CD4-positive, alpha-beta T cell treated with Interleukin-4 for 1 hour (primary cell): ENCODE data around the gene MFN1.
A peak's percentile ranks its signal among the peaks of the same experiment; 100 is the strongest.
"Not testable (repeated sequence)": the region's sequence is repeated elsewhere in the genome, so short reads cannot be mapped to it uniquely, and the experiment has no call there.

Experiments used
- DNase-seq, 2 donors: peaks; one replicate each; pipeline ENCODE4 v3.0.0-alpha.2; 2020 to 2022

Gene MFN1

DNA sequence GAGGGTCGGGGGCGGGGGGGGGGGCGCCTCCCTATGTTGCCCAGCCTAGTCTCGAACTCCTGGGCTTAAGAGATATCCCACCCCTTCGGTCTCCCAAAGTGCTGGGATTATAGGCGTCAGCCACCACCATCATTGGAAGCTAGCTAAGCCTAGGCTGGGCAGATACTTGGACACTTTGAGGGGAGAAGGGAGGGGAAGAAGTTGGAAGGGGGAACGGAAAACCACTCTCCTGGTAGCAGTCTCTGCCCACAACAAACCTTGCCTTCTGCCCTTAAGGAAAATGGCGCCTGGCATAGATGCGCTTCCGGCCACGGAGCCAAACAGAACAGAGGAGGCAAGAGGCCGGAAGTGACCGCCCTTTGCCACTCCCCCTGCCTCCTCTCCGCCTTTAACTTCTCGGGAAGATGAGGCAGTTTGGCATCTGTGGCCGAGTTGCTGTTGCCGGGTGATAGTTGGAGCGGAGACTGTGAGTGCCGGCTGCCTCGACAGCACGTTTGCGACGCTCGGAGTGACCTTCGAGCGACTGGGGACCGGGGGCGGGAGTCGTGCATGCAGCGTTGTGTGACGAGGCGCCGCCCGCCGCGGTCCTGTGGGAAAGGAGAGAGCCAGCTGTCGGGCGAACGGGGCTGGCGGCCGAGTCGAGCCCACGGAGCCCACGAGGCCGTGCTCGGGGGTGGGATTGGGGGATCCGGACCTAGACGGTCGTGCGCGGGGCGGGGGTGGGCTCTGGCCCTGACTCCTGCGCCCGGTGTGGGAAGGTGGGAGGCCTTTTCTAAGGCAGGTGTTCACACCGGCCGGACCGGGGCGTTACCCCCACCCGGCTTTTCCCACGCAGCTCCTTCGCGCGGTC lies at the start of gene MFN1:
TSS of gene MFN1 (plus strand) at position 365 of the 850 bp plus-strand sequence. CDS start 1,143 bp downstream, outside the sequence.
- peak; percentile 92 to 94 for DNase-seq

DNA sequence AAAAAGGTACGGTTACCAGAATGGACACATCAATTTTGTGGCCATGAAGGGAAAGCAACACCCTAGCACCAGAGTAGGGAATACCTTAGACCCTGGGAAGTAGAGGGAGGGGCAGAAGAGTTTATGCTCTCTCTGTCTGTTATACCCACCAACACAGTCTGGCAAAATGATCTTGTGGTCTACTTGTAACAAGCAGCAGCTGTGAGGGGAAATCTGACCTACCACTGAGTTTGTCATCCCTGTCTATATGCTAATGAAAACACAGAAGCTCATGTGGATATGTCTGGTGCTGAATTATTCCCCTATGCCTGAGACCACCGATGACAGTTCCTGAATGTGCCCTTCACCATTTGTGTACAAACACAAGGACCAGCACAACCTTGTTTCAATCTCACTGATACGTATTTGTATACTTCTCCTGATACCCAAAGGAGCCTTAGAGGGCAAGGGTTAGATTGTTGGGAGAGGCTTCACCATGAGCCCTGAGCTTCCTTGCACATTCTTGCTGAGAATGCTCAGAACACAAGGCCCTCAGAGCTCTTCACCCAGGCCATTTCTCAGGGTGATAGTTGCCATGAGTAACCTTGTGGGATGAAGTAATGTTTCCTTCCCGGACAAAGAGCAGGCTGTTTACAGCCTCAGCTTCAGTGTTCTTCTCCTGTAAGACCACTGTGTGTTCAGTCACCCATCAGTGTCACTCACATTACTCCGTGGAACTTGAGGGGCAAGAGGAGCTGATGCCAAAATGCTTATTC lies 49.4 kb upstream of the MFN1 start:
- no peak for DNase-seq

DNA sequence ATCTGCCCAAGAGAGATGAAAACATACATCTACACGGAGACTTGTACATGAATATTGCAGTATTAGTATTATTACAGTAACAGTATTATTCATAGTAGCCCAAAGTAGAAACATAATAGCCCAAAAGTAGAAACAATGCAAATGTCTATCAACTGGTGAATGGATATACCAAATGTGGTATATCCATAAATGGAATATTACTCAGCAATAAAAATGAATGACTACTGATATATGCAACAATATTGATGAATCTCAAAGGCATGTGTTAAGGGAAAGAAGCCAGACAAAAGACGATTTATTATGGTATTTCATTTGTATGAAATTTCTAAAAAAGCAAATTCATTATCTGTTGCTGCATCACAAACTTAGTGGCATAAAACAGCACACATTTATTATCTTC lies 48.2 kb upstream of the MFN1 start:
- DNase-seq: no peak

DNA sequence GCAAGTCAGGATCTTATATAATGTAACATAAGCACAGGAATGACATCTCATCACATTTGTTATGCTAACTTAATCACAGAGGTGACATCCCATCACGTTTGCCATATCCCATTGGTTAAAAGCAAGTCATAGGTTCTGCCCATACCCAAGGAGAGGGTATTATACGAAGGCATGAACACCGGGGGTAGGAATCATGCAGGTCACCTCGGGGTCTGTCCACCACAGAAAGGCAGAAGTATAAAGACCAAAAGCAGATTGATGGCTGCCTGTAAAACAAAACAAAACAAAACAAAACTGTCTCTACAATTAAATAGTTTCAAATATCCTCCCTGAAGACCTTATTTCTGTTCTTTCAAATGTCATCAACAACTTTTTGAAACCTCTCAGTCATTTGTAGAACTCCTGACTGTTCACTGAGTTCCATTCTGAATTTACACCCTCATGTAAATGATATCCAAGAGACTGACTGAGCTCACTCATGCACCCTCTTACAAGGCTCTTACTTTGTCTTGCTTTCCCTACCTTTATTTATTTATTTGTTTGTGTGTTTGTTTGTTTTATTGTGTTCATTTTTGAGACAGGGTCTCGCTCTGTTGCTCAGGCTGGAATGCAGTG lies 47.4 kb upstream of the MFN1 start:
- DNase-seq: no peak

DNA sequence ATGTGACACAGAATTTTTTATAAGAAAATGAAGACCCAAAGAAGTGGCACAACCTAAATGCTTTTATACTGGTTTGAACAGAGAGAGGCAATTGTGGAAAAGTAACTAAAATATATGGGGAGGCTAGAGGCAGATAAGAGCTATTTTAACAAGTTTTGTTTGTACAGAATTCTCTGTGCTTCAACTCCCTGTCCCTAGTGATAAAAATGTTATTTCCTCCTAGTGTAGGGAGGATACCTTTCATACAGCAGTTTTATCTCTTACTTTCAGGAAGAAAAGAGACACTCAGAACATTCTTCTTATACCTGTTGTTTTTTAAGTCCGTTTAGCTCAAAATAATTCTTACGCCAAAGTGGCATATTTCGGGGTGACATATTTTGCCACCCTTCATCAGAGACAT lies 45.9 kb upstream of the MFN1 start:
- DNase-seq: no peak

DNA sequence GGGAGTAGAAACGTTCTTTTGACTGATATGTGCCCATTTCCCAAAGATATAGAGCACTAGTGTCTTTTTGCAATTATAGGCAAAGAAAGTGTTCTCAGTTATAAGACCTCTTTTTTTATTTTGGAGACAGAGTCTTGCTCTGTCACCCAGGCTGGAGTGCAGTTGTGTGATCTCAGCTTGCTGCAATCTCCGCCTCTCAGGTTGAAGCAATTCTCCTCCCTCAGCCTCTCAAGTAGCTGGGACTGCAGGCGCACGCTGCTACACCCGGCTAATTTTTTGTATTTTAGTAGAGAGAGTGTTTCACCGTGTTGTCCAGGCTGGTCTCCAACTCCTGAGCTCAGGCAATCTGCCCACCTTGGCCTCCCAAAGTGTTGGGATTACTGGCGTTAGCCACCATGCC lies 45.4 kb upstream of the MFN1 start:
- no peak for DNase-seq

DNA sequence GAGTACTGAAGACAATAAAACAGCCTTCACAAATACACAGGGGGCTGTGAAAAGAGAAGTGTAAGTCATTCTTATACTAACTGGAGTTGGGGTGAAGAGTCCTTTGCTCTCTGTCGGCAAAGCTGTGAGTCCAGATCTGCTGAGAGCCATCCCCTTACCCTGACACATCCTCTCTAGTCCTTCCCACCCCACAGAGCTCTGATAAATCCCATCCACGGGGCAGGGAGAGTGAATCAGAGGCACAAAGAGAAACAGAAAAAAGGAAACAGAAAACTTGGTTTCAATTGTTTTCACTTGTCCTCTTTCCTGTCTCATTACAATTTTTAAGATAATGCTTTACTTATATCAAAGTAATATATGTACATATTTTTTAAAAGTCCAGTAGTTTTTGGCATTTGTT lies 42.9 kb upstream of the MFN1 start:
- DNase-seq: no peak

DNA sequence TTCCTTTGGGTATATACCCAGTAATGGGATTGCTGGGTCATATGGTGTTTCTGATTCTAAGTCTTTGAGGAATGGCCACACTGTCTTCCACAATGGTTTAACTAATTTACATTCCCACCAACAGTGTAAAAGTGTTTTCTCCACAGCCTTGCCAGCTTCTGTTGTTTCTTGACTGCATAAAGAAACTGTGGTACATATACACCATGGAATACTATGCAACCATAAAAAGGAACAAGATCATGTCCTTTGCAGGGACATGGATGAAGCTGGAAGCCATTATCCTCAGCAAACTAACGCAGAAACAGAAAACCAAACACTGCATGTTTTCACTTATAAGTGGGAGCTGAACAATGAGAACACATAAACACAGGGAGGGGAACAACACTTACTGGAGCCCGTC lies 40.1 kb upstream of the MFN1 start:
- DNase-seq: not testable (repeated sequence)

DNA sequence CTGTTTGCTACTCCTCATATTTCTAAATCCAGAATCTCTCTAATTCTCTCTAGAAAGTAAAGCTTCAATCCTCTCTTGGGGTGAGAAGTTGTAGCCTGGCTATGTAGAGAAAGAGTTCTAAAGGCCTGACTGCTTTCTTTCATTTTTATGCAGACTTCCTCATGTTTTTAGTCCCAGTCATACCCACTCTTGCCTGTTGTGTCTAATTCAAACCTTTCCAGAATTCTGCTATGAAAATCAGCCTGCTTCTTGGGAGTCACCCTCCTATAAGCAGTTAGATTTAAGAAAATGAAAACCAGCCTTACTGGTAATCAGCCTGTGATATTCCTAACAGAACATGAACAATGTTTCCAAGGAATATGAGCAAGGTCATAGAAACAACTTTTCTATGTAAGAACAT lies 39.5 kb upstream of the MFN1 start:
- no peak for DNase-seq

DNA sequence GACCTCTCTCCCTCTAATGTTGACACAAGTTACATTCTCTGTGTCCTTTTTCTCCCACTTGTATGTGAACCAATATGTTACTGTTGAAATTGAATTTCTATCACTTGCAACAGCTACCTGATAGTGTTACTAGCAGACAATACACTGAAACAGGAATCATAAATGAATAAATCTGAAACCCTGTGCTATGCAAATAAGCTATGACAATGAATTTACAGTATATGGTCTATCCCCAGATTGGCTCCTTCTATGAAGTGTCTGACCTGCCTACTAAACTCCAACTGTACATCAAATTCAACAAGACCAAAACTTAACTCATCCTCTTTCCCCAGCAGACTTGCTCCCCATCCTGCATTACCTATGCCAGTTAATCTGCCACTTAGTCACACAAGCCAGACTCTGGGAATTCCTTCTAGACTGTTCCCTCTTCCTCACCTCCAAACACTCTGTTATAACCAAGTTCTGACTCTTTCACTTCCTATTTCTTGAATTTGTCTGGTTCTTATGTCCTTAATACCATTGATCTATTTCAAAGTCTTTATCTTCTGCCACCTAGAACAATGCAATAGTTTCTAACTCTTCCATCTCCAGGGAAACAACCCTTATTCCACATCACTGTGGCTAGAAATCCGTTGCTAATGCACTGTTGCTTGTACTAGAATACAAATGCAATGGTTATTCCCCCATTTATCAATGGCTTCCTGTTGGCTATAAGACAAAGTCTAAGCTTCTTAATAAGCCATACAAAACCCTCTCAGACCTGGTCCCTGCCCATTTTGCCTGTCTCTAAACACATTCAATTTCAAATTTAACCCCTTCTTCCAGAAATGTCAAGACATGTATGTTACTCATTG lies 38.1 kb upstream of the MFN1 start:
- DNase-seq: no peak

DNA sequence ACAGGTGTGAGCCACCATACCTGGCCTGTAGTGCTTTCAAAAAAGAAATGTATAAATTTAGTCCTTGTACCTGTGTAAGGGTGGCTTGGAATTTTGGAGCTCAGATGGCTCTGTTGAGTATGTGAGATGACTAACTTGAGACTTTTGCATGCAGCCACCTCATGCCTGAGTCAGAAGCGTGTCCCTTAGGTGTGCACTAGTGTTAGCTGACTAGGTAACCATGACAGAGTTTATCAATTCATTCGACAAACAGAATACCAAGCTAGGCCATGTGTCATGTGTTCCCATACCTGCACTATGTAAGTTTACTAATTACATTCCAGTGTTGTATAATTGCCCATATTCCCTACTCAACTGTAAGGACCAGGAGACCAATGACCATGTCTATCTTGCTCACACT lies 28.6 kb upstream of the MFN1 start:
- no peak for DNase-seq

DNA sequence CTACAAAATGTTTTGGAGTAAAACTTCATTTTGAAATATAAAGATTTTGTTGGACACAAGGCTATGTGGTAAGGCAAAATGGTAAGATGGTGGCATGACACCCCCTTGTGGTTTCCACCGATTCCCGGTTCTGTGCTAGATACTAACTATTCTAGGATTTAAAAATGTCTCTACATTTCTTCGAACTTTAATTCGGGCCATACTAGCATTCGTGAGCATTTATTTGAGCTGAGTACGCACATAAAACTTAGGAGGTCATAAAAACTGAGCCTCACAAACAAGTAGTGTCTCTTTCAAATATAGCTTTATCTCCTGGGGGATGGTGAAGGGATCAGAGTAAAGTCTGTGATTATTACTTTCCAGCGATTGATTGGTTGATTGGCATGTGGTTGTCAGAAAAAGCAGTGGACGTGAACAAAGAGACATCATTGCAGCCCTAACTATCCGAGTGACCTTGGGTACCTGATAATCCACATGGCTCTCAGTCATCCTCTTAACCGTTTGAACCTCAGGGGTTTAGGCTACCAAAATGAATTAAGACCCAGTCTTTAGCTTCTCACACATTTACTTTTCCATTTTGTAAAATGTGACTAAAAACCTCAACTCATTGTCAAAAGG lies 25.7 kb upstream of the MFN1 start:
- peak in 1 of 2 donors; percentile 28 for DNase-seq

DNA sequence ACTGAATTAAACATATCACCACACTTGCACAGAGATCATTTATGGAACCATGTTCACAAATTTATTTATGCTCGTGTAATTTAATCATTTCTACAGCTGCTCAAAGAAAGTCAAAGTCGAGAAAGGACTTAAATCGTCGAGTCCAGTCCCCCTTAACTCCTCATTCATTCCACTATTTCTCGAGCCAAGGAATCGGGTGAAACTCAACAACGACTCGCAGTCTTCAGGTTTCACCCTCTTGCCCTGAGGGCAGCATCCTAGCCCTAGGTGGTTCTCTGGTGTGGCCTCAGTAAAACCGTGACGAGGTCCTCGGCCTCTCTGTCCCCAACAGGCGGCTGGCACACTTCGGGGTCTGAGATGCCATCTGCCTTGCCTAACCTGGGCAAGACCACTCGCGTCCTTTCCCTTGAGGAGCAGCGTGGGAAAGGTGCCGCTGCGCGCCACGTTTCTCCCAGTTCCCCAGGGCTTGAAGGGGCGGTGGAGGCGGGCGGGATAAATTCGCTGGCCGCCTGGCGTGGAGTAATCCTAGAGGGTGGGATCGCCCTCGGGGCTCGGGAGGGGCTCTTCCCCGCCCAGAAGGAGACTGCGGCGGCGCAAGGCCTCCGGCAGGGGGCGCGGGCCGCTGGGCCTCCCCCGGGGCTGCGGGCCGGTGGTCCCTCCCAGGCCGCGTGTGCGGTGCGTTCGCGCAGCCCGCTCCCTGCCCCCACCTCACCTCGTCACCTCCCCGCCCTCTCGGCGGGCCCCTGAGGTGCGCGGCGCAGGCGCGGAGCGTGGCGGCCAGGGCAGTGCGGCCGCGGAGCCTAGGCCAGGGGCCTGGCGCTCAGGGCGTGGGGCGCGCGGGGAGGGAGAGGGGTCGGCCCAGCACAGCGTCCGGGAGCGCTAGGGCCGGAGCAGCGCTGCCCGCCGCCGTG lies 25.0 kb upstream of the MFN1 start, which contains the start of gene ZNF639:
TSS of gene ZNF639 (plus strand) at position 746 of the 911 bp plus-strand sequence. CDS start 5,263 bp downstream, outside the sequence.
- DNase-seq: peak; percentile 89 to 90

DNA sequence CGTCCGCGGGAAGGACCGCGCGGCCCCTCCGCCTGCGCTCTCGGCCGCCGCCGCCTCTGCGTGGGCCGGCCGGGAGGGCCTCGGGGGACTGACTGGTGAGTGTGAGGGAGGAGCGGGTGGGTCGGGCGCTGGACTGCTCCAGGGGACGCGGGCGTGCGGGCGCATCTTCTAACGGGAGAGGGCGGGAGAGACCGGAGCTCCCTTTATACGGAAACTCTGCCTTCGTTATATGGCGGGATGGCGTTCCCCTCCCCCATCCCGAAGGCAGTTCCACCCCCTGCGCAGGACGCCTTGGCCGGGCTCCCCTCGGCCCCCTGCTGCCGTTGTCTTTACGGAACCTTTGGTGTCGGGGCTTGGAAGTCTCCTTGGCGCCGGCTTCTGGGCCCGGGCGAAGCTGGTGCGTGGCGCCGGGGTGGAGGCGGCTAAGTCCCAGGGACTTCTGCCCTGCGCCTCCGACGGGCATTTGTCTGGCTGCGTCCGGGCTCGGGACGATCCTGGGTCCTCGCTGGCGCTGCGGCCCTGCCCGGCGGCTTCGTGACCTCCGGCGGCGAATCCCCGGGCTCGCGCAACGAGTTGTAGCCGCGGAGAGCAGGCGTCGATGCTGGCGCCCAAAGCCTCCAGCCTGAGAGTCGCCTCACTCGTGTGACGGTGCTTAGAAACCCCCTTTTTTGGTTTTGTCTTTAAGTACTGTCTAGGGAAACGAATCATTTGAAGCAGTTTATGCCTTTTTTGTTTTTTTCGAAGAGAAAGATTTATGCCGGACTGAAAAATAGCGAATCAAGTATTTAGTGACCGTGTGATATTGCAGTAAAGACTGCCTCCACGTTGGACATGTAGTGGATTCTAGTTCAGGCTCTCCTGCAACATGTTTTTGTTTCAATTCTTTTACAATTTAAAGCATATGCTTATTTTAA lies 24.1 kb upstream of the MFN1 start:
- peak; percentile 62 to 72 for DNase-seq

DNA sequence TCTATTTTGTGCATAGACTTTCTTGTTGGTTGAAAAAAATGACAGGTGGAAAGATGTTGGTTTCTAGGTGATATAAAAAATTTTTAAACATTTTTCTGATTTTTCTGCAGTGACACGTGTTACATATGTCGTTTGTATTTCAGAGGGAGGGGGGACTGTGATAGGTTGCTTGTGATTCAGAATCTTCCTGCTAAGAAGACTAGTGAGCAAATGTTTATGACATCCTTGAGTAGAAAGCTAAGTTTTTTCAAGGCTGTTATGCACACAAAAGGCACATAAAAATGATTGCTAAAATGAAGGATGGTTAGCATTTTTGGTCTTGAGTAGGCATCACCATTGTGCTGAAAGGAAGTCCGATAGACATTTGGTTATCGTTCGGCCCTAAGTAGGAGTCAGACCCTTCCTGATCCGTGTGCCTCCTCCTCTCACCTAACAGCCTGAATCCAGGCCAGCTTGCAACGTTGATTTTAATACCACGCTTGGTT lies 23.2 kb upstream of the MFN1 start:
- DNase-seq: peak in 1 of 2 donors; percentile 51

DNA sequence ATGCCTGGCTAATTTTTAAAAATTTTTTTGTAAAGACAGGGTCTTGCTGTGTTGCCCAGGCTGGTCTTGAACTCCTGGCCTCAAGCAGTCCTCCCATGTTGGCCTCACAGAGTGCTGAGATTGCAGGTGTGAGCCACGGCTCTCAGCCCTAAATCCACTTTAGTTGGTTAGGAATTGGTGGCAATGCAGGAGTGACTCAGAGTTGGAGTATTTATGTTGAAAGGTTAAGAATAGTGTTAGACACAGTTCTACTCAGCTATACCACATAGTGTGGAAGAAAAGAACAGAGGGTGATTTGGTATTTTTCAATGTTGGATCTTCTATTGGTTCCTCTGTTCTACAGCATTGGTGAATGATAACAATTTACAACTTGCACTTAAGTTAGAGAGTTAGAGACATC lies 17.1 kb upstream of the MFN1 start:
- no peak for DNase-seq

DNA sequence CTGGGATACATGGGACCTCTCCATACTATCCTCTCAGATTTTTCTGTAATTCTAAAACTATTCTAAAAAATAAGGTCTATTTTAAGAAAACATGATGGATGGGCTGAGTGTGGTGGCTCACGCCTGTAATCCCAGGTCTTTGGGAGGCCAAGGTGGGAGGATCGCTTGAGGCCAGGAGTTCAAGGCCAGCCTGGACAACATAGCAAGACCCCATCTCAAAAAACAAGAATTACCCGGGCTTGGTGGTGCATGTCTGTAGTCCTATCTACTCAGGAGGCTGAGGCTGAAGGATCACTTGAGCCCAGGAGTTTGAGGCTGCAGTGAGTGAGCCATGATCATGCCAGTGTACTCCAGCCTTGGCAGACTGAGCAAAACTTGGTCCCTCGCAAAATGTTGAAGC lies 15.3 kb upstream of the MFN1 start:
- no peak for DNase-seq

DNA sequence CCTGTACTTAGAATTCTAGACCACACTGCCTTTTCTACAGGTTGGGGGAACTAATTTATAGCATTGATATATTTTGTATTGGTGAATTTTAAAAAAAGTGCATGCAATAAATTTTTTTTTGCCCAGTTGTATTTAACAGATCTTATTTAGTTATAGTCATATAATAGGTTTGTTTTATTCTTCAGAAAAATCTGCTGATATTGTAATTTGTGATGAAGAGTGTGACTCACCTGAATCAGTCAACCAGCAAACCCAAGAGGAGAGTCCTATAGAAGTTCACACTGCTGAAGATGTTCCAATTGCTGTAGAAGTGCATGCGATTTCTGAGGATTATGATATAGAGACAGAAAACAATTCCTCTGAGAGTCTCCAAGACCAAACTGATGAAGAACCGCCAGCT lies 14.4 kb upstream of the MFN1 start:
- no peak for DNase-seq

DNA sequence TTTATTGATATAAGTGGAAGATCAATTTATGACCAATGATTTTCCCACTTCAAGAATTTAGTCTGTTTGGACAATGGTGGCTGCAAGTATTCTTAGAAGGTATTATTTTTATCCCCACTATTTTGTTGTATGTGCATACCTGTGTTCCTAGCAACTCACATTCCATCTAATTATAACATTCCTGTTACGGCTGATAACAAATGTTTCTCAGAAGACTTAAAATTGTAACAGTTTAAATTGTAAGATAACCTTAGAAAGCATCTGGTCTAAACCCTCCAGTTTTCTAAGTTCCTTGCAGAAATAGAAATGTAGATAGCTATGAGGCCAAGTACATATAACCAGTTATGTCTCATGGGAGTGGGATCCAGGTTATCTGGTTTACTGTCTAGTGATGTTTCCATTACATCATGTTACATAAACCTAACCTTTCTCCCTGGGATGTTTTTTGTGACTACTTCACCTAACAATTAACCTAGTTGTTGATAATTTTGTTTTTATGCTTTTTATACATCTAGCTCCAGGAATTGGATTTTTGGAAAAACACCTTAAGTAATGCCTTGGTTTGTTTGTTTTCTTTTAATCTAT lies 11.1 kb upstream of the MFN1 start:
- no peak for DNase-seq
